CD4-positive, alpha-beta T cell treated with Interferon alpha-2 for 1 hour (primary cell): ENCODE data around the gene EPHA4.
A peak's percentile ranks its signal among the peaks of the same experiment; 100 is the strongest.

Source experiments
- DNase-seq, 2 donors: peaks; one replicate each; pipeline ENCODE4 v3.0.0-alpha.2; 2020 to 2022

EPHA4 gene

GRCh38 chr2:221533299-221533698 lies 38.8 kb downstream of the EPHA4 start:
- no peak for DNase-seq

GRCh38 chr2:221532641-221533040 lies 39.5 kb downstream of the EPHA4 start:
- DNase-seq = no peak

- DNase-seq = no peak
These were observed 41.5 kb downstream of the EPHA4 start for GRCh38 chr2:221530653-221531037.

DNA sequence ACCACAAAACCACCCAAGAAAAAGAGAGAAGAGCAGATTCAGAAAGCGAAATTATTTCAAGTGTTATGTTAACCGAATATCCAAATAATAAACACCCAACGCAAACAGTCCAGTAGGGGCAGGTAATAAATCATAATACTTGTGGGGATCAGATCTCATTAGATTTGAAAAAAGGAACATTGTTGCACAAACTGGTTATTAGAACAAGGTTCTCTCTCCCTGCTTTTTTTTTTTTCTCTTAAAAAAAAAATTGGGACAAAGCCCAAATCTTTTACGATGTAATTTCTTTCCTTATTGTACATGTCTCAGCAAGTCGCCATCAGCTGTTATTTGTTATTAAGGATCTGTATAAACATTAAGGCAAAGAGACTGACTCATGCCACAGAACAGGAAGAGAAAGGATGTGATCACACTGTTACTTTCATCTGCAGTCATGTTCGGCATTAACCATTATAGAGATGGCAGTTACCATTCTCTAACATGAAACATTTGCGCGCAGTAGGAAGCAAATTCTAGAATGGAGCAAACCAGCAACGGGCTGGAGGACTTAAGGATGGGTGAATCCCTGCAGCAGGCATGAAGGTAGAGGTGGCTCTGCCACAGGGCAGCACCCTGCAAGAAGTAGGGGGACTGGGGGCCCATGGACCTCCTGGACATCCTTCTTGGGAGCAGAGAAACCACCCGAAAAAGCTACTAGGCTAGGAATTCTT lies 42.0 kb downstream of the EPHA4 start:
- DNase-seq = peak in 1 of 2 donors; percentile 30

GRCh38 chr2:221529177-221529942 lies 42.7 kb downstream of the EPHA4 start:
- DNase-seq = peak in 1 of 2 donors; percentile 28

GRCh38 chr2:221527776-221528309 lies 44.3 kb downstream of the EPHA4 start:
- DNase-seq = peak in 1 of 2 donors; percentile 29

- DNase-seq = no peak
These were observed 47.9 kb downstream of the EPHA4 start for GRCh38 chr2:221524158-221524557.

DNA sequence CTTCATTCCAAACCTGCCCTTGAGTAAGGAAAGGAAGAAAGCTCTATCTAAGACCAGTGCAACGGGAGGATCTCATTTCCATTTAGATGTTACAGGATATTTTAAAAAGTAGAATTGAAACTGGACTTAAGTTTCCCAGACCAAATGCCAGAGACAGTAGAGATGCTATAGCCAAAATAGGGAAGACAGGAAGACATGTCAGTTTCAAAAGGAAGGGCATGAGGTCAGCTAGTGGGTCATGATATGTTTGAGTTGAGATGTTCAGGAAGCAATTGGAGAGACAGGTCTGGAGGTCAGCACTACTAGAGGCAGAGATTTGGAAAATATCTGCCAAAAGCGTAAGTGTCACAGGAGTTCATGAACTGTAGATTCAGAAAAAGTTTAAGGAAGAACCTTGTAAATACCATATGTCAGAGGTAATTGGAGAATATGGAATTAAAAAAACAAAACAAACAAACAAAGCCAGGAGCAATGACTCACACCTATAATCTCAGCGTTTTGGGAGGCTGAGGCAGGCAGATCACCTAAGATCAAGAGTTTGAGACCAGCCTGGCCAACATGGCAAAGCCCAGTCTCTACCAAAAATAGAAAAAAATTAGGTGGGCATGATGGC lies 50.8 kb downstream of the EPHA4 start:
- no peak for DNase-seq

GRCh38 chr2:221518935-221519625 lies 53.0 kb downstream of the EPHA4 start:
- peak in 1 of 2 donors; percentile 14 for DNase-seq

- DNase-seq = peak; percentile 29 to 76
These were observed 53.7 kb downstream of the EPHA4 start for GRCh38 chr2:221518201-221518934.

DNA sequence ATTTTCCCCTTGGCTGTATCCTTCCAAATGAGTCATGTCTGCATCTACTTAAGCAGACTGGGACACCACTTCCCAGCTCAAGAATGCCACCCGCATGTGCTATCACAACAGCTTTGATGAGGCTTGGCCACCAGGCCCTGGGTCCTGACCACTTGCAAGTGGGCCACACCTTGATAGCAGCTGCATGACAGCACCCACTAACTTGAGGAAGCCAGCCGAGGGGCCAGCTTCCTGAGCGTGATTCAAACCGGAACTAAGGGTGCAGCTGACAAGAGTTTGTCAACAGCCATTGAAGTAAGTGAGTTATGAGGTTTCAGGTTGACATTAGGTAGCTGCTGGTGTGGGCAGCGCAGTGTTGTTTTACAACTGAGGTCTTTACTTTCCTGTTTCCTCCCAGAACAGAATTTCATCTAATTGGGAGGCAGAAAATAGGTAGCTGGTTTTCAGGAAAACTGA lies 54.4 kb downstream of the EPHA4 start:
- DNase-seq = peak; percentile 69 to 79

DNA sequence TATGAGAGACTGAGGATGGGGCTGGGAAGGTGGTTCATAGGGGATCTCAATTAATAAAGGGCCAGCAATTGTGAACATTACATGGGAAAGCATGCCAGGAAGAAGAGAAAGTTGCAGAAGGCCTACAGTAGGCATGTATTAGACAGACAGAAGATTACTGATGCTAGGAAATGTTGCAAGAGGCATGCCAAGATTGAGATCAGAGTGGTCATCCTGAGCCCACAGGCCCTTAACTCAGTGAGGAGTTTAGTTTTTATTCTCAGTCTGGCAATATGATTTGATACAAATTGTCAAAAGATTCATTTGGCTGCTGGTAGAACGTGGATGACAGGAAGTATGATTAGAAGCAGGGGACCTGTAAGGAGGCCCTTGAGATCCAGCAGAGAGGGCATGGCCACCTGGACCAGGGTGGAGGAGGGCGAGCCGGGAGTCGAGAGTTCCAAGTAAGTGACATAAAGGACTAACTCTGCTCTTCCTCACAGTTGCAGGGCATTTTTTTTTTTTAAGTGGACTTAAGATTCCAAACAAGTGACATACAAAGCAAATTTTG lies 54.9 kb downstream of the EPHA4 start:
- DNase-seq = no peak

- DNase-seq = no peak
These were observed 56.2 kb downstream of the EPHA4 start for GRCh38 chr2:221515864-221516263.

DNA sequence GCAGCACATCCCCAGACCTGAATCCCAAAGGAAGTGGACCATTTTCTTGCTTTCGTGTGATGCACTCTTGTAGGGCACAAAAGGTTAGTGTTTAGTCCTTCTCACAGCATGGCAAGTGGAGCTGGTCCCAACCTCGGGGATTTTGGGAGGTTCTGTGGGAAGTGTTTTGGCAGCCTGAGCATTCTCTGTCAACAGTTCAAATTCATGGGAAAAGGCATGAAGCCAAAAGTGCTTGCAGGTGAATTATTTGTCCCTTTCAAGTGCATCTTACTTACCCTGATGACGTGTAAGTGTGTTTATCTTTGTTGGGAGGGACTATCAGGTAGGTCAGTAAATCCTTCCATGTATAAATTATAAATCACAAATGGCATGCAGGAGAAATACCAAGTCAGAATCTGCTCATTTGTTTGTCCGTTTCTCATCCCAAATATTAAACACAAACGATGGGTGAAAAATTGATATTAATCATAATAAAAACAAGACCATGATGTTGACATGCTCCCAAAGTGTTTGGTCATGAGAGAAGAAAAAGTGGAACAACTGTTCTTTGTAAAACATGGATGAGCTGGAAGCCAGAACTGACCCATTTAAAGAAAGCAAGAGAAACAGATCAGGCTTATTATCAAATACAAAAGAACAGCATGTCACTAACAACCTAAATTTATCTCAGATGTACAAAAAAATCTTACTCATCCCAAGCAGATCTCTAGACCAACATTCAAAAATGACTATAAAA lies 57.6 kb downstream of the EPHA4 start:
- DNase-seq = no peak

DNA sequence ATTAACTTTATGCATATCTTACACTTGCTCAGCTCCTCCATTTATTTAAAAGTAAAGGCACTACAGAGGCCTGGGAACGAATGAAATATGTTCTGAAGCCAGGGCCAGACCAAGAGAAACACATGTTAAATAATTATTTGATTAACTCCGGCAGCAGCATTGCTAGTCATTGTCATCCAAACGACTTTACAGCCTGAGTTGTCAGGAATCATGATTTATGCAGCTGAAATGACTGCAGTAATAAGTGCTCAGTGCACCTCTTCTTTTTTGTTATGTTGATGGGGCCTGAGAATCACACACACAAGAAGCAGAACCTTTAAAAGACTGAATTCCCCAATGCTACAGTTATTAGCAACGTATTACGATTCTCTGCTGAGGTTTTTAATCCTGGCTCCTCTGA lies 58.9 kb downstream of the EPHA4 start:
- DNase-seq = no peak

- peak in 1 of 2 donors; percentile 1 for DNase-seq
These were observed 60.8 kb downstream of the EPHA4 start for GRCh38 chr2:221511325-221511724.

DNA sequence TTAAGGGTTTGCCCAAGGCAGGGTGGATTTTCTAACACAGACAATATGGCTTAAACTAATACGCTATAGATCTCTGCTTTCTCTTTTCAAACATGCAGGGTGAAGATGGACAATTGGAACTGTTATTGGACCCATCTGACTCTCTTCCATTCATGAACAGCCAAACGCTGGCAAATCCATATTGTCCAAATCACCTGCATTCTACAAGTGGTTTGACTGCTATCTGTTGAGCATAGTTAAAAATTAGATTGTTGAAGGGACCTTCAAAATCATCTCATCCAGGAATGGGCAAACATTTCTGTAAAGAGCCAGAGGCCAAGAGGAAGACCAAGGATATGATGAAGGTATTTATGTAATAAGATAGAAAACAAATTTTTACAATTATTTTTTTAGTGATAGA lies 65.6 kb downstream of the EPHA4 start:
- no peak for DNase-seq

GRCh38 chr2:221505605-221506004 lies 66.5 kb downstream of the EPHA4 start:
- DNase-seq = no peak

DNA sequence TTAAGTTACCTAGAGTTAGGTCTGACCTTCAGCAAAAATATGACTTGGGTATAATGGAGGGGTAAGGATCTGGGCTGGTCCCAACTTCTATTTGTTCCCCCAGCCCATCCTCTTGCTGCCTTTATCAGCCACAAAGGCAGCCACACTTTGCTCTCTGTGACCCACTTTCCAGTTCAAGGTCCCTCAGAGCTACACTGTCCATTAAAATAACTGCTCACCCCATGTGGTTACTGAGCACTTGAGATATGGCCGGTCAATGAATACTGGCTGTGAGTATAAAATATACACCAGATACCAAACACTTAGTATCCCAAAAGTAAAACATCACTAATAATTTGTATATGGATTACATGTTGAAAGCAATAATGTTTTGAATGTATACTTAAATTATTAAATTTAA lies 67.2 kb downstream of the EPHA4 start:
- DNase-seq = no peak

- no peak for DNase-seq
These were observed 68.1 kb downstream of the EPHA4 start for GRCh38 chr2:221503965-221504364.
